ENCODE data around the gene SH3BP4.

The SH3BP4 gene

GRCh38 chr2:235063471-235063961 lies 111.7 kb downstream of the SH3BP4 start:
- no peak for DNase-seq

GRCh38 chr2:235064976-235065375 lies 113.2 kb downstream of the SH3BP4 start:
- no peak for DNase-seq

GRCh38 chr2:235066490-235066889 lies 114.7 kb downstream of the SH3BP4 start:
- no peak for DNase-seq

GRCh38 chr2:235066895-235067294 lies 115.1 kb downstream of the SH3BP4 start:
- no peak for DNase-seq

GRCh38 chr2:235068701-235069100 lies 116.9 kb downstream of the SH3BP4 start:
- no peak for DNase-seq

GRCh38 chr2:235070063-235070706 lies 118.4 kb downstream of the SH3BP4 start:
- no peak for DNase-seq

- no peak for DNase-seq
Measured at GRCh38 chr2:235073868-235074413, 122.1 kb downstream of the SH3BP4 start.

- DNase-seq = no peak
Measured at GRCh38 chr2:235077046-235077445, 125.2 kb downstream of the SH3BP4 start.

- DNase-seq = no peak
Measured at GRCh38 chr2:235078182-235078581, 126.4 kb downstream of the SH3BP4 start.

GRCh38 chr2:235078914-235079472 lies 127.2 kb downstream of the SH3BP4 start:
- no peak for DNase-seq

GRCh38 chr2:235080101-235080500 lies 128.3 kb downstream of the SH3BP4 start:
- no peak for DNase-seq

GRCh38 chr2:235082578-235083338 lies 130.9 kb downstream of the SH3BP4 start:
- no peak for DNase-seq

- DNase-seq = no peak
Measured at GRCh38 chr2:235083822-235084221, 132.0 kb downstream of the SH3BP4 start.

- DNase-seq = no peak
Measured at GRCh38 chr2:235084424-235084823, 132.6 kb downstream of the SH3BP4 start.

- DNase-seq = no peak
Measured at GRCh38 chr2:235085476-235085875, 133.7 kb downstream of the SH3BP4 start.

GRCh38 chr2:235086481-235087184 lies 134.8 kb downstream of the SH3BP4 start:
- DNase-seq = no peak

GRCh38 chr2:235087832-235088495 lies 136.1 kb downstream of the SH3BP4 start:
- DNase-seq = no peak

GRCh38 chr2:235088496-235088921 lies 136.7 kb downstream of the SH3BP4 start:
- DNase-seq = no peak

GRCh38 chr2:235091421-235091820 lies 139.6 kb downstream of the SH3BP4 start:
- no peak for DNase-seq

GRCh38 chr2:235091983-235092382 lies 140.2 kb downstream of the SH3BP4 start:
- DNase-seq = no peak

GRCh38 chr2:235092433-235093223 lies 140.8 kb downstream of the SH3BP4 start:
- DNase-seq = no peak

- no peak for DNase-seq
Measured at GRCh38 chr2:235094457-235094856, 142.6 kb downstream of the SH3BP4 start.
